GM18505 (cell line): Measurements from ENCODE around the gene ST3GAL3.

Source experiments
- ATAC-seq: cut with Tn5 transposase; IDR thresholded peaks from one replicate; pipeline ENCODE4 v1.9.1; 2021; ENCODE audit not compliant: unreplicated experiment
- POLR2A ChIP-seq: IDR thresholded peaks from 4 replicates; pipeline ENCODE4 v1.6.1; 2011; ENCODE audit warnings: borderline replicate concordance; ENCODE audit not compliant: insufficient read depth, insufficient read length; ENCODE audit errors: extremely low read depth

Gene ST3GAL3, protein sequence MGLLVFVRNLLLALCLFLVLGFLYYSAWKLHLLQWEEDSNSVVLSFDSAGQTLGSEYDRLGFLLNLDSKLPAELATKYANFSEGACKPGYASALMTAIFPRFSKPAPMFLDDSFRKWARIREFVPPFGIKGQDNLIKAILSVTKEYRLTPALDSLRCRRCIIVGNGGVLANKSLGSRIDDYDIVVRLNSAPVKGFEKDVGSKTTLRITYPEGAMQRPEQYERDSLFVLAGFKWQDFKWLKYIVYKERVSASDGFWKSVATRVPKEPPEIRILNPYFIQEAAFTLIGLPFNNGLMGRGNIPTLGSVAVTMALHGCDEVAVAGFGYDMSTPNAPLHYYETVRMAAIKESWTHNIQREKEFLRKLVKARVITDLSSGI

DNA sequence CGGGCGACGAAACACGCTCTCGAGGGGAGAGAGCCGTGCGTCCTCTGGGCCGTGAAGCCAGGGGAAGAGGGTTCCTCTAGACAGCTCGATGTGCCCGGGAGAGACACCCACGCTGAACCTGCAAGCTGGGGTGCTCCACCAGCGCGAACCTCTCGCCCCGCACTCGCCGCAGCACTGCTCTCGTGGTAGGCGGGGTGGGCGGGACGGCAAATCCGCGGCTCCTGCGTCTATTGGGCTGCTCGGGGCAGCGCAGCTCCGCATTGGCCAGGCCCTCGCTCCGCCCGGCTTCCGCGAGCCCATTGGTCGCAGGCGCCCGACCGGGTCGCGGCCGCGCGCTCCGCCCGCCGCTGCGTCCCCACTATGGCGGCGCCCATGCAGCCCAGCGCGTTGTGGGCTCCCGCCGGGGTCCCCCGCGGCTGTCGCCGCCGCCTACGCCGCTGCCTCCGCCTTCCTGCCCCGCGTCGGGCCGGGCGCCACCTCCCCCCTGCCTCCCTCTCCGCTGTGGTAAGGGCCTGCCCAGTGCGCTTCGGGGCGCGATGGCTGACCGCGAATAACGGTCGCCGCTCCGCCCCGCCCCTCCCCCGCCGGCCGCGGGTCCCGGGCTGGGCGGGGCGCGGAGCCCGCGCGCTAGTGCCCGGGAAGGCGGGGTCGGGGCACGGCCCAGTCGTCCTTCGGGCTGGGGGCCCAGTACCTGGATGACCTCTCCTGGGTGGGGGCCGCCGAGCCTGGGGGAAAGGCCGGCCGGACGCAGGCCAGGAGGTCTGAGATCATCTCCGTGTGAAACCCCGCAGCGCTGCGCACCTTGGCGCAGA, at the start of gene ST3GAL3:
TSS of gene ST3GAL3 (plus strand) at position 347 of the 812 bp plus-strand sequence. CDS start 28,727 bp downstream, outside the sequence.
- ATAC-seq, result peak; percentile 93
- TF ChIP-seq POLR2A, result peak; percentile 94

DNA sequence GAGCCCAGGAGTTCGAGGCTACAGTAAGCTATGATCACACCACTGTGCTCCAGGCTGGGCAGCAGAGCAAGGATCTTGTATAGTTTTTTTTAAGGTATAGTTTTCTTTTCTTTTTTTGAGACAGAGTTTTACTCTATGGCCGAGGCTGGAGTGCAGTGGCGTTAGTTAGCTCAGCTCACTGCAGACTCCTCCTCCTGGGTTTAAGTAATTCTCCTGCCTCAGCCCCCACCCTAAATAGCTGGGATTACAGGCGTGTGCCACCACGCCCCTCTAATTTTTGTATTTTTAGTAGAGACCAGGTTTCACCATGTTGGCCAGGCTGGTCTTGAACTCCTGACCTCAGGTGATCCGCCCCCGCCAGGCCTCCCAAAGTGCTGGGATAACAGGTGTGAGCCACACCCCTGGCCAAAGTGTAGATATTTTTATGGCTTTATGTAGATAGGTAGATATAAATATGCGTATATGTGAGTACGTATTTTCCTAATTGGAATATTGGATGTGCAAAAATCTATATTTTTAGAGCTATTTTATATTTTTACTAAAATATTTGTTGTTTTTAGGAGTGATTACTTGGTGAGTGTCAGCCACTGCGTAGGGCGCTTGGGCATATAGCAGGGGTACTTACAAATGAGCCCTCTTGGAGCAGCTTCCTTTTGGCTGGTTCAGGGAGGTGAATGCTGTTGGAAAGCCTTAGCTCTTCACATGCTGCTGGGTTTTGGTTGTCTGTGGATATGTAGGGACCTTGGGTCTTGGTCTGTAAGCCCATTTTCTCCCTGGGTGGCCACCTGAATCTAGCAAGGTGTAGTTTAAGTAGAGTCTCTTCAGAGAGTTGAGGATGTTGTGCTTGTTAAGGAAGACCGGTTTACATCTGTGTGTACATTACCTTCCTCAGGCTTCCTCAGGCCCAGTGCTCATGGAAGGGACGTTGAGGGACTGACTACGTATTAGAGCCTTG, 47.8 kb upstream of the ST3GAL3 start:
- ATAC-seq, result no peak
- no peak for TF ChIP-seq POLR2A

DNA sequence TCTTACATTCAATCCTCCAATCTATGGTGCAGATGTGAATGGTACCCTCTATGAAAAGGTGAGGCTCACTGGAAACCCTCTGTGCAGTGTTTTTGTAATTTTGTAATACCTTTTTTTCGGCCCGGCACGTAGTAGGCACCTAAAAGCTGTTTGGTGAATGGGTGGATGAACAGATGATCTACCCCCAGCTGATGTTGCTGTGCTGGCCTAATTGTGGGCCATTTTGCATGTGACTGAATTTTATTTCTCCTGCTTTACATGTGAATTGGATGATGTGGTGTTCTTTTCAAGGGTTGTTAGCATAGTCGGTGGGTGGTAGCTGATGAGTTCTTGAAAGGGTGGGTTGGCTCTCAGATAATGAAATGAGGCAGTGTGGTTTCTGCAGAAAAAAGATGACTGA, 47.0 kb upstream of the ST3GAL3 start:
- no peak for TF ChIP-seq POLR2A
- ATAC-seq, result no peak

DNA sequence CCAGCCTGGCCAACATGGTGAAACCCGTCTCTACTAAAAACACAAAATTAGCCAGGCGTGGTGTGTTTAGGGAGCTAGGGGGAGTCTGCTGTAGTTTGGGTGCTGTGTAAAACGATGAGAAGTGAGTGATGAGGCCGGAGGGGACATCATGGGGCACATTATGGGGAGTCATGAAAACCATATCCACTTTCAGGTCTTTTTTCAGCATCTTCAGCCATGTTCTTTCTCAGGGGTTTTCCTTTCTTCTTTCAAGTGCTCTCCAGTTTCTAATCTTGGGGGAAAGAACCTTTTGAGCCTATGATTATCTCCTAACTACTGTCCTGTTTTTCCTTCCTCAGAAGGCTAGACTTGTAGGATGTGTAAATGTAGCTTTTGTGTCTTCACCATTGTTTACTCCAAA, 43.0 kb upstream of the ST3GAL3 start:
- ATAC-seq, result no peak
- TF ChIP-seq POLR2A, result no peak

DNA sequence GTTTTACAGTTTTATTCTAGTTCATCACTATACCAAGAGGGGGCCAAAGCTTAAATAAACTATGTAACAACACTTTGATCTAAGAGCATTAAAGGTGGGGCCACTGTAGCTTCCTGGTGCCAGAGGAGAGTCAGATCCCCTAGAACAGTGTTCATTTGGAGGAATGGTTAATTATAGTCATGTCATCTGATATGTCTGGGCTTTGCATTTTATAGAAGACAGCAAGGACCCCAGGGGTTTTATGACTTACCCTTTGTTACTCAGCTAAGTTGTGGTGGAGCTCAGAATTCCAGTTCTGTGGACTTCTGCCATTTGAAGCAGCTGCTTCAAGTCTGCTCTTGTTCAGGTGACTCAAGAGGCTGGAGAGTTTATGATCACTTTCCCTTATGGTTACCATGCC, 40.7 kb upstream of the ST3GAL3 start:
- TF ChIP-seq POLR2A, result no peak
- ATAC-seq, result no peak

DNA sequence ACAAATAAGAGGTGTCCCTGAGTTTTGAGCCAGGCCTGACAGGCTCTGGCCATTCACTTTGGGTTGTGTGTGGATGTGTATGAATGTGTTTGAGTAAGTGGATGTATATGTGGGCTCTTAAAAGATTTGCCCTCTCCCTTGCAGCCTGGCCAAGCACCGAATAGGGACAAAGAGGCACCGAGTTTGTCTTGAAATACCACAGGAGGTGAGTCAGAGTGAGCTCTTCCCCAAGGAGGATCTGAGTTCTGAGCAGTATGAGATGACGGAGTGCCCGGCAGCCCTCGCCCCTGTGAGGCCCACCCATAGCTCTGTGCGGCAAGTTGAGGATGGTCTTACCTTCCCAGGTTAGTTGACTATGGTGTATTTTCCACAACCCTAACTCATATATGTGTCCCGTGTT, 38.4 kb upstream of the ST3GAL3 start:
- no peak for ATAC-seq
- TF ChIP-seq POLR2A, result no peak

DNA sequence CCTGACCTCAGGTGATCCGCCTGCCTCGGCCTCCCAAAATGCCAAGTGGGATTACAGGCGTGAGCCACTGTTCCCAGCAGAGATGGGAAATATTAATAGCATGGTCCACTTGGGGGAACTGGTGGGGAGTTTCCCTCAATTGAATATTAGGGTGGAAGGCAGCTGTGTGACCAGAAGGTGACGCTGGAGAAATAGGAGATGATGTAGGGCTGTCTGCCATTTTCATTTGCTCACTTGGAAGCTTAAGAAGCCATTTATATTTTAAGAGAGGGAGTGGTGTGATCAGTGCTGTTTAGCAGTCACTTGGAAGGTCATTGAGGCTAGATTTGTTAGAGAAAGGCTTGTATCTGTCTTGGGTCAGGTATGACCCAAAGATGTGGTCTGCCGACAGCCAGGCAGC, 37.5 kb upstream of the ST3GAL3 start:
- ATAC-seq, result no peak

DNA sequence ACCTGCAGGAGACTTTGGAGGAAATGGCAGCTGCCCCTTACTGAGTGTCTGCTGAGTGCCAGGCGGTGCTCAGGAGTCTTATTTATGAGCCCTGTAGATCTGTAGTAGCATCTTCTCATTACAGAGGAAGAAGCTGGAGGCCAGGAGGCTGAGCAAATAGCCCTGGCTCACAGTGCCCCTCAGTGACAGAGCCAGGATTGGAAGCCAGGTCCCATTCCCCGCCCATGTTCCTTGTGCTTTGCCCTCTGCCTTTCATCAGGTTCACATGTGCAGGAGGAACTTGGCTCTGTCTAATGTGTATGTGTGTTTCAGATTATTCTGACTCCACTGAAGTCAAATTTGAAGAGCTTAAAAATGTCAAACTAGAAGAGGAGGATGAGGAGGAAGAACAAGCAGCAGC, 36.1 kb upstream of the ST3GAL3 start:
- ATAC-seq, result no peak
- TF ChIP-seq POLR2A, result no peak

More for the DNA sequence above, 37.5 kb upstream of the ST3GAL3 start:
- TF ChIP-seq POLR2A, result no peak

DNA sequence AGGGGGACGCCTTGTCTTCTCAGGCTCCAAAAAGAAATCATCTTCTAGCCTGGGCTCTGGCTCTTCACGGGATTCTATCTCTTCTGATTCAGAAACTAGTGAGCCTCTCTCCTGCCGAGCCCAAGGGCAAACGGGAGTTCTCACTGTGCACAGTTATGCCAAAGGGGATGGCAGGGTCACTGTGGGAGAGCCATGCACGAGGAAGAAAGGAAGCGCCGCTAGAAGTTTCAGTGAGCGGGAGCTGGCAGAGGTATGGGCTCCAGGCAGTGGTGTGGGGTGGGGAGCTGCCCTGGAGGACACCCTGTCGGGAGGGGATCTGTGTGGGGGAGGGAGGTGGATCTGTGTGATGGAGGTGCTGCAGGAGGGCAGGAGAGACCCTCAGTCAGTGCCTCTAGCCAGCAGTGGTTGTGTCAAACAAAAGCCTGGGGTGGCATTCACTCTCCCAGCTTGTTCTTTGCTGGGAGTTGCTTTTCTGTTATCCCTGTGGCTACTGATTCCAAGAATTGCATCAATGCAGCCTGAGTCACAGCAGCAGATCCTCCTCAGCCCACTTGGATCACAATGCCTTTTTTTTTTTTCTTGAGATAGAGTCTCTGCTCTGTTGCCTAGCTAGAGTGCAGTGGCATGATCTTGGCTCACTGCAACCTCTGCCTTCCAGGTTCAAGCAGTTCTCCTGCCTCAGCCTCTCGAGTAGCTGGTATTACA, 35.6 kb upstream of the ST3GAL3 start:
- no peak for TF ChIP-seq POLR2A
- no peak for ATAC-seq

DNA sequence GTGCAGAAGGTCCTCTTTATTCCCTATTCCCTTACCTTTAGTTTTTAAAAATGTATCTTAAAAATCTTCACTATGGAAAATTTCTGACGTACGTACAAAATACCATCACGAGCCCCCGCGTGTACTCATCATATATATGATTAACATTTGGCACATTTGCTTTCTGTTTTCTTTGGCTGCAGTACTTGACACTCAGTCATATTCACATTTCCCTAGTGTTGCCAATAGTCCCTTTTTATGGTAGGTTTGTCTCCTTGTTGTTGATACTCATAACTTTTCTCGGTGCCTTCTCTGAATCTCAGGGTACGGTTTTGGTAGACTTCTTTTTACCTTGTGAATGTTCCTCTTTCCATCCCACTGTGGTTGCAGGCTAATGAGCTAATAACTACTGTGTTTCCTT, 34.1 kb upstream of the ST3GAL3 start:
- ATAC-seq, result no peak
- no peak for TF ChIP-seq POLR2A

DNA sequence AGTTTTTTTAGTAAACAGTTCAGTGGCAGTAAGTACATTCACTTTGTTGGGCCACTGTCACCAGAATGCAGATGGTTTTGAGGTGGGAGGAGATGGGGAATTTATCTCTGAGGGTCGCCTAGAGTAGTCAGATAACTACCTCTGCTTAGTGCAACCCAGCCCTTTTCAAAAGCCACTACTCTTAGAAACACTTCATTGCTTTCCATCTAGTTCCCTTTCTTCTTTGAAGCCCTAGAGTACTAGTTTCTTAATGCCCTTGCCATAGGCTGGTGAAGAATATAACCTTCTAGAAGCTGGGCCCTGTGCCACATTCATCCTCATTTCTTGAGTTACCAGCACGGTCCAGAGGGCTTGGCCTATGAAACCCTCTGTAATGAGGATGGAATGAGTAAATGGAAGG, 28.4 kb upstream of the ST3GAL3 start:
- ATAC-seq, result no peak
- no peak for TF ChIP-seq POLR2A

DNA sequence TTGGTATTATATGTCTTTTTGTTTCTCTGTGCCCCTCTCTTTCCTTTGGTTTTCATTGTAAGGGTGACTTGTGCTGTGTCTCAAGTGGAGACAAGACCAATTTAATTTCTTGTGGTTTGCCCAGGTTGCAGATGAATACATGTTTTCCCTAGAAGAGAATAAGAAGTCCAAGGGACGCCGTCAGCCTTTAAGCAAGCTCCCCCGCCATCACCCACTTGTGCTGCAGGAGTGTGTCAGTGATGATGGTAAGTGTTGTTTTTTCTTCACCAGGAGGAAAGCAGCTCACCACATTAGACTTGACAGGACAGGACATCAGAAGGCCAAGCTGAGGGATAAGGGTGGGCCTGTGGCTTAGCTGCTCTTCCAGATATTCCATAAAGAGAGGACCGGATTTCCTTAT, 23.8 kb upstream of the ST3GAL3 start:
- no peak for TF ChIP-seq POLR2A
- ATAC-seq, result no peak
